HG02623 (cell line): ENCODE measurements around the gene CRHBP.

Source experiments
- ATAC-seq: cut with Tn5 transposase; IDR thresholded peaks from one replicate; pipeline ENCODE4 v1.9.1; 2021; ENCODE audit warnings: moderate library complexity; ENCODE audit not compliant: unreplicated experiment

Gene CRHBP

GRCh38 chr5:77012601-77013000, 59.8 kb downstream of the CRHBP start:
- no peak for ATAC-seq

DNA sequence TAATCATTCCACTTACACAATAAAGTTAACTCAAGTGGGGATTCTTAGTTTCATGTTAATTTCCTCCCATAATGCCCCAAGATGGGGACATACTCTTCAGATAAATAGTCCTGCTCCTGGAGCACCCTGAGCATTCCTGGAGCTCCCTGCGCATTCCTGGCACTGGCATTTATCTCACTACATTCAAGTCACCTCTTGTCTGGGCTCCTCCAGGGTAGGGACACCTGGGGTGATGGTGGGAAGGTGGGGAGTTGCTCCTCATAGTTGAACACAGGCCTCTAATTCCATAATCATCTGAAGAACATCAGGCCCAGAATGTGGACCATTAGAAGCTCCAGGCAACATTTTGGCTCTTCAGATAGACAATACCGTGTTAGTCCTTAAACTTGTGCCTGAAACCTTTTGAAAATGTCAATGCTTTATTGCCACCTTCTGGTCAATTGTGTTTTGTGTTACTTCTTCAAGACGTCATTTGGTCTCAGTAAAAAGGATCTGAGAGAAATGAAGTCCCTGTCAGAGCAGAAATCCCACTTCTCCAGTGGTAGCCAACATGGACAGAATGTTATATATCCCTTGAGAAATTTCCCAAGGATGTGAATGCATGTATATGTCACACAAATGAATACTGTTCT, 63.2 kb downstream of the CRHBP start:
- ATAC-seq: no peak

DNA sequence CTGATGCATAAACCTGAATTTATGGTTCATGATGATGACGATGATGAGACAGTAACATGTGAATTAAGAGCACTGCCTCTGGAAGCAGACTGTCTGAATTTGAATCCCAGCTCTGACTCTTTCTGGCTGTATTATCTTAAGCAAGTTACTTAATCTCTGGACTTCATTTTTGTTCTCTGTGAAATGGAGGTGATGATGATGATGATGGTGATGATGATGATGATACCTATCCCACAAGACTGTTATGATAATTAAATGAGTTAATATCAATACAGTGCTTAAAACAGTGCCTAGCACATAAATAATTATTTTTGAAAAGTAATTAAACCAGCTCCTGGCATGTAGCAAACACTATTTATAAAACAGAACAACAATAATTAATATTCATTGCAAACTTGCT, 64.1 kb downstream of the CRHBP start:
- ATAC-seq: no peak

DNA sequence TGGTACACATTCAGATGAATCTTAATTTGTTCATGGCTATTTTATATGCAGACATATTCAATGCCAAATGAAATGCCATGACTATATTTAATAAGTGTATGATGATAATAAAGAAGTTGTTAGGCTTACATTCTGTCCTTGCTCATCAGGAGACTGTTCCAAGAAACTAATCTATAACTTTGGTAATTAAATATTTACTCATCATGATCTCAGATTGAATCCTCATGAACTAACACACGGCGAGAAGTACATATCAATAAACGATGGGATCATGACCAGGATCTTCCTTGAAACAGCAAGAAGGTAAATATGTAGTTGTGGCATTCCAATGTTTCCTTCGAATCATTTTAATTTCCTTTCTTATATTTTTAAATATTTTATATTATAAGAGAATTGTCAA, 64.8 kb downstream of the CRHBP start:
- no peak for ATAC-seq
